Measurements from ENCODE around the gene UNC93A.

- no peak for TF ChIP-seq CTCF (IDR thresholded peaks at IDR 0.05; ENCODE audit: borderline replicate concordance, extremely low read depth, low read length, poor library complexity, severe bottlenecking)
- TF ChIP-seq EZH2 (IDR thresholded peaks at IDR 0.05; ENCODE audit: borderline replicate concordance, low read depth, low read length, severe bottlenecking): no peak
Observed at GRCh38 chr6:167274270-167274669, 16.8 kb upstream of the UNC93A start.
